ENCODE data around the gene OGDH. TPM values are rescaled to one million over a fixed set of nuclear protein-coding genes. Genes with fewer than 3 reads are reported as not detected.

Gene OGDH
- total and polyA plus RNA-seq, 2 of the 4 experiments (the other 2 are of a cell fraction), result 47.4 to 56.5 TPM

GRCh38 chr7:44609829-44610228, 3.4 kb downstream of the OGDH start:
- ATAC-seq (ENCODE audit: low read depth) (no peak), DNase-seq (no peak)
- H3K79me1 ChIP-seq (ENCODE audit: low read depth in 1 of 2, low read length in 2 of 2), result peaks cover 10 to 39% of the 10 kb centered on the region in 2 experiments; a peak in 3 of 4 replicates
- H4K91ac ChIP-seq (ENCODE audit: insufficient read depth, low read depth, low read length), result no peak overlapping the region
- H3K23ac ChIP-seq (ENCODE audit: low read depth, low read length), result no peak overlapping the region
- H4K8ac ChIP-seq (ENCODE audit: low read depth in 2 of 2, low read length in 2 of 2), result no peak overlapping the region
- H2AK9ac ChIP-seq (replicated peaks; ENCODE audit: low read depth, low read length, poor library complexity), result no peak overlapping the region
- no peak overlapping the region for H3K18ac ChIP-seq (ENCODE audit: low read depth, low read length)
- intact Hi-C loops (cut with micrococcal nuclease), result loop anchor here (5.0 kb wide), 1 partner anchor 237 kb away; the partner anchor contains the start of gene H2AZ2
- no peak overlapping the region for H3K14ac ChIP-seq (replicated peaks; ENCODE audit: low read depth, low read length)
- no peak overlapping the region for H2BK120ac ChIP-seq (ENCODE audit: low read depth, low read length)
- no peak overlapping the region for H4K5ac ChIP-seq (ENCODE audit: low read depth, low read length)
- H3K9ac ChIP-seq (ENCODE audit: low read depth, low read length), result no peak overlapping the region
- no peak overlapping the region for H3K4me2 ChIP-seq (ENCODE audit: low read depth, low read length)
- H2BK5ac ChIP-seq (ENCODE audit: low read depth, low read length, poor library complexity, severe bottlenecking), result no peak overlapping the region
- no peak overlapping the region for H3K27ac ChIP-seq (ENCODE audit: insufficient read depth, low read length)
- dilution Hi-C loops (cut with HindIII; ENCODE audit: low sequenced_read_pairs, unreplicated experiment), result no loop called here
- H3K36me3 ChIP-seq (ENCODE audit: control insufficient read depth, insufficient read depth, low read length), result no peaks in the 10 kb centered on the region
- H2BK15ac ChIP-seq (ENCODE audit: low read depth, low read length), result no peak overlapping the region
- in situ Hi-C loops (cut with MboI; ENCODE audit: low sequenced_read_pairs), result no loop called here
- no peak overlapping the region for H2AFZ ChIP-seq (replicated peaks; ENCODE audit: low read length, poor library complexity)
- BruUV-seq (replicated peaks), result no TSS peak
- no peak overlapping the region for H3K56ac ChIP-seq (ENCODE audit: extremely low read depth, insufficient read depth, low read length)
- 0 out of 2 replicates have a peak, but pooled peaks cover 4% of the 10 kb centered on the region for H4K20me1 ChIP-seq (ENCODE audit: insufficient read depth, low read length)
- H3K4me3 ChIP-seq (ENCODE audit: insufficient read depth, low read depth, low read length), result no peak overlapping the region
- no peaks in the 10 kb centered on the region for H3K4me1 ChIP-seq (ENCODE audit: control insufficient read depth, insufficient read depth, low read length)
- H2BK20ac ChIP-seq (ENCODE audit: low read depth, low read length), result no peak overlapping the region
- no CpG with 5 or more reads among the region's 3 CpGs for WGBS, 2 experiments (ENCODE audit: extremely low coverage in 2 of 2, insufficient read length in 1 of 2)
- H3K27me3 ChIP-seq (ENCODE audit: control insufficient read depth, insufficient read depth, low read length), result no peaks in the 10 kb centered on the region
- POLR2A ChIA-PET (ENCODE audit: unreplicated experiment), result no interaction called here
- no peak for TF ChIP-seq POLR2A (IDR thresholded peaks at IDR 0.05; ENCODE audit: low read depth, low read length)
- no peak for TF ChIP-seq USF2 (IDR thresholded peaks at IDR 0.05; ENCODE audit: low read depth, low read length)
- no peak for TF ChIP-seq CHD1 (IDR thresholded peaks at IDR 0.05; ENCODE audit: low read depth, low read length)
- no peak for TF ChIP-seq MXI1 (IDR thresholded peaks at IDR 0.05; ENCODE audit: borderline replicate concordance, low read depth, low read length)
- no peak for TF ChIP-seq MAZ (IDR thresholded peaks at IDR 0.05; ENCODE audit: borderline replicate concordance, low read depth, low read length)
- no peak for TF ChIP-seq MAFK (IDR thresholded peaks at IDR 0.05; ENCODE audit: low read depth, low read length)
- TF ChIP-seq RAD21 (IDR thresholded peaks at IDR 0.05; ENCODE audit: low read length), result no peak
- TF ChIP-seq SMC3 (IDR thresholded peaks at IDR 0.05; ENCODE audit: low read depth, low read length), result no peak
- no peak for TF ChIP-seq CTCF (conservative IDR thresholded peaks at IDR 0.05; ENCODE audit: low read depth, low read length)
- TF ChIP-seq ELK1 (IDR thresholded peaks at IDR 0.05; ENCODE audit: borderline replicate concordance, low read depth, low read length), result no peak
- TF ChIP-seq FOS (IDR thresholded peaks at IDR 0.05; ENCODE audit: low read depth, low read length), result no peak
- TF ChIP-seq RCOR1 (IDR thresholded peaks at IDR 0.05; ENCODE audit: insufficient replicate concordance, low read length), result no peak
- no peak for TF ChIP-seq RFX5 (IDR thresholded peaks at IDR 0.05; ENCODE audit: low read depth, low read length)
- CTCF ChIA-PET, result no interaction called here
- no peak overlapping the region for H3K4ac ChIP-seq (ENCODE audit: low read depth, low read length)
- no peaks in the 10 kb centered on the region; the same call in 1 of the 2 replicates for H3K9me1 ChIP-seq (ENCODE audit: insufficient read depth, low read length)
- H3K9me3 ChIP-seq (ENCODE audit: control insufficient read depth, insufficient read depth, low read length), result no peaks in the 10 kb centered on the region
- H2AK5ac ChIP-seq (ENCODE audit: low read depth, low read length), result no peak overlapping the region

All from IMR-90 (cell line).